Right lobe of liver (tissue), 6 donors: Measurements from ENCODE around the gene RGS14. TPM values are rescaled to one million over a fixed set of nuclear protein-coding genes. Genes with fewer than 3 reads are reported as not detected.
"Not testable (repeated sequence)": the region's sequence is repeated elsewhere in the genome, so short reads cannot be mapped to it uniquely, and the experiment has no call there.

ENCODE experiments used
- ATAC-seq, 4 donors: fragments of 200-7000 bp; cut with Tn5 transposase; one replicate each; pipeline ENCODE4 v1.9.1; 2020; ENCODE audit warnings: mild to moderate bottlenecking in 4 of 4, moderate library complexity in 4 of 4
- DNase-seq, 3 donors: peaks; one replicate each; pipeline ENCODE4 v3.0.0-alpha.2; 2020
- H3K27ac ChIP-seq, 3 donors: fragments of 200-600 bp; one replicate each; pipeline ENCODE4 v1.8.0; 2022
- H3K27me3 ChIP-seq, 2 donors: fragments of 200-600 bp; one replicate each; pipeline ENCODE4 v1.8.0; 2022
- H3K36me3 ChIP-seq, 4 donors: fragments of 200-600 bp; sonication (generic) in 1 of 4; one replicate each; pipeline versions ENCODE4 v1.5.1 to v1.8.0; 2017 to 2022; ENCODE audit warnings: control low read depth in 1 of 4
- H3K4me1 ChIP-seq, 4 donors: fragments of 200-600 bp; sonication (generic) in 1 of 4; one replicate each; pipeline versions ENCODE4 v1.5.1 to v1.8.0; 2017 to 2022; ENCODE audit warnings: control low read depth in 1 of 4
- H3K4me3 ChIP-seq, 3 donors: fragments of 200-600 bp; one replicate each; pipeline ENCODE4 v1.8.0; 2022
- H3K9me3 ChIP-seq, 4 donors: fragments of 200-600 bp; sonication (generic) in 1 of 4; one replicate each; pipeline versions ENCODE4 v1.5.1 to v1.8.0; 2017 to 2022; ENCODE audit warnings: control low read depth in 1 of 4
- CTCF ChIP-seq, 4 donors: fragments of 200-600 bp in 3 of 4; fragments of 450-650 bp in 1 of 4; IDR thresholded peaks; one replicate each; pipeline versions ENCODE4 v1.5.1 to v1.8.0; 2016 to 2022; ENCODE audit warnings: antibody characterized with exemption in 4 of 4, mild to moderate bottlenecking in 2 of 4
- POLR2A ChIP-seq: fragments of 450-650 bp; IDR thresholded peaks from one replicate; pipeline ENCODE4 v1.6.1; 2017; ENCODE audit warnings: antibody characterized with exemption, mild to moderate bottlenecking
- WGBS: methylation state at CpG from one replicate; pipeline ENCODE4 v1.1.6; 2018; ENCODE audit warnings: low coverage, low lambda C conversion rate; ENCODE audit not compliant: insufficient coverage; ENCODE audit errors: missing lambda C conversion rate; 5-methylcytosine and 5-hydroxymethylcytosine counted together
- intact Hi-C, 2 donors: fragments of 100-400 bp; cut with DNase I; formaldehyde crosslinking; loops; one replicate each; pipeline versions ENCODE4 v1.11.2 to v1.14.1; 2022
- total RNA-seq, 6 experiments: library from RNA; depleted of rRNA in 2 of 6; stranded (reverse); fragments of >200 nt in 2 of 6; fragmentation: NEBNext Ultra II Directional in 3 of 6; extraction: Animal tissue kit (Norgen Biotek cat#: 25700) in 3 of 6; gene quantifications; one replicate each; pipeline versions ENCODE4 v1.1.0 to v1.2.4, GENCODE V29; 2016 to 2023
- donor health status: DM: no; HTN: yes; CAD: no.
- donor health status: DM: no; HTN: no; CAD: no.
- donor health status: DM: no; HTN: no; CAD: no.
- donor health status: DM: no; HTN: yes; CAD: no.
- donor health status: DM: no; HTN: yes; CAD: no.

The RGS14 gene
- total RNA-seq, 6 experiments from 2014 or later: 29.2 to 43.1 (median 35.2) TPM

- TF ChIP-seq POLR2A: no peak
- TF ChIP-seq CTCF (IDR thresholded peaks at IDR 0.05): no peak
- WGBS: 81% methylated on average over 7 of the region's 22 CpGs
- Histone ChIP-seq H3K9me3 (no peaks in the 10 kb centered on the region), H3K27ac (no peak overlapping the region), H3K27me3 (no peaks in the 10 kb centered on the region), H3K36me3 (peaks cover 3 to 58% (median 36%) of the 10 kb centered on the region in 4 donors), H3K4me3 (no peak overlapping the region), H3K4me1 (peaks cover 0 to 30% (median 4%) of the 10 kb centered on the region in 4 donors)
- intact Hi-C loops: no loop called here
- ATAC-seq (peak in 1 of 4 donors; percentile 11), DNase-seq (peak in 1 of 3 donors; percentile 47)
These were observed 19.2 kb upstream of the RGS14 start for GRCh38 chr5:177338251-177339106.

GRCh38 chr5:177339107-177339638 is 18.6 kb upstream of the RGS14 start:
- Histone ChIP-seq H3K27me3 (no peaks in the 10 kb centered on the region), H3K27ac (no peak overlapping the region), H3K4me1 (peaks cover 0 to 30% (median 4%) of the 10 kb centered on the region in 4 donors), H3K4me3 (no peak overlapping the region), H3K9me3 (no peaks in the 10 kb centered on the region), H3K36me3 (peaks cover 3 to 51% (median 31%) of the 10 kb centered on the region in 4 donors)
- DNase-seq (peak in 1 of 3 donors; percentile 55), ATAC-seq (peak in 2 of 4 donors; percentile 7 to 14)
- intact Hi-C loops: no loop called here
- TF ChIP-seq POLR2A: no peak
- TF ChIP-seq CTCF (IDR thresholded peaks at IDR 0.05): no peak
- WGBS: 45% methylated on average over 5 of the region's 11 CpGs

- 93% methylated on average over 14 of the region's 14 CpGs for WGBS
- H3K4me3 ChIP-seq, H3K27me3 ChIP-seq, DNase-seq, H3K27ac ChIP-seq, H3K9me3 ChIP-seq, intact Hi-C loops, ATAC-seq: not testable (repeated sequence)
- H3K36me3 ChIP-seq: peaks cover 3 to 20% (median 11%) of the 10 kb centered on the region in 4 donors
- peaks cover 0 to 35% (median 12%) of the 10 kb centered on the region in 4 donors for H3K4me1 ChIP-seq
These were observed 14.7 kb upstream of the RGS14 start for GRCh38 chr5:177343000-177343399.

- intact Hi-C loops: no loop called here
- H3K27ac ChIP-seq: no peak overlapping the region
- no peak for ATAC-seq
- peaks cover 3 to 21% (median 9%) of the 10 kb centered on the region in 4 donors for H3K36me3 ChIP-seq
- no peaks in the 10 kb centered on the region for H3K9me3 ChIP-seq
- TF ChIP-seq CTCF (IDR thresholded peaks at IDR 0.05) (no peak), POLR2A (no peak)
- peaks cover 0 to 41% (median 14%) of the 10 kb centered on the region in 4 donors for H3K4me1 ChIP-seq
- WGBS: 85% methylated on average over 3 of the region's 6 CpGs
- H3K27me3 ChIP-seq: no peaks in the 10 kb centered on the region
- no peak for DNase-seq
- H3K4me3 ChIP-seq: no peak overlapping the region
These were observed 13.9 kb upstream of the RGS14 start for GRCh38 chr5:177343777-177344176.

- WGBS: 100% methylated on average over 6 of the region's 6 CpGs
- no peaks in the 10 kb centered on the region for H3K9me3 ChIP-seq
- peaks cover 0 to 49% (median 20%) of the 10 kb centered on the region in 4 donors for H3K4me1 ChIP-seq
- intact Hi-C loops: no loop called here
- no peak for TF ChIP-seq CTCF (IDR thresholded peaks at IDR 0.05)
- no peak for TF ChIP-seq POLR2A
- DNase-seq (no peak), ATAC-seq (no peak)
- no peak overlapping the region for H3K27ac ChIP-seq
- peaks cover 2 to 23% (median 3%) of the 10 kb centered on the region in 4 donors for H3K36me3 ChIP-seq
- H3K4me3 ChIP-seq: no peak overlapping the region
- no peaks in the 10 kb centered on the region for H3K27me3 ChIP-seq
These were observed 12.8 kb upstream of the RGS14 start for GRCh38 chr5:177344891-177345290.
